ENCODE results near the gene TRPV6. TPM values are rescaled to one million over a fixed set of nuclear protein-coding genes. Genes with fewer than 3 reads are reported as not detected.

Gene TRPV6
- total RNA-seq, 1 donor from 2014 or later: not detected

- DNase-seq: no peak
Measured at GRCh38 chr7:142847353-142847752, 38.2 kb downstream of the TRPV6 start.

- DNase-seq: no peak
Measured at GRCh38 chr7:142842251-142842766, 43.2 kb downstream of the TRPV6 start.

- no peak for DNase-seq
Measured at GRCh38 chr7:142838461-142839213, 46.9 kb downstream of the TRPV6 start.

- no peak for DNase-seq
Measured at GRCh38 chr7:142836426-142836825, 49.1 kb downstream of the TRPV6 start.

GRCh38 chr7:142835487-142835886, 50.1 kb downstream of the TRPV6 start:
- no peak for DNase-seq

GRCh38 chr7:142833174-142834048, 52.1 kb downstream of the TRPV6 start:
- DNase-seq: no peak

GRCh38 chr7:142832417-142832816, 53.1 kb downstream of the TRPV6 start:
- DNase-seq: no peak

GRCh38 chr7:142827951-142828500, 57.5 kb downstream of the TRPV6 start:
- DNase-seq: no peak

GRCh38 chr7:142822714-142823113, 62.8 kb downstream of the TRPV6 start:
- DNase-seq: no peak

Other genes starting within 250 kb of the TRPV6 start
- not detected in 2 replicates for gene PRSS1, start 136.3 kb downstream of the TRPV6 start, total RNA-seq
- not detected in 2 replicates for gene PRSS2, start 114.8 kb downstream of the TRPV6 start, total RNA-seq
- gene EPHB6, start 30.7 kb downstream of the TRPV6 start, total RNA-seq: under 0.01 and 0.09 TPM in 2 replicates
- gene TRPV5, start 48.0 kb upstream of the TRPV6 start, total RNA-seq: not detected in 2 replicates
- gene LLCFC1, start 53.7 kb upstream of the TRPV6 start, total RNA-seq: not detected in 2 replicates
- gene KEL, start 76.6 kb upstream of the TRPV6 start, total RNA-seq: not detected in 2 replicates
- gene OR9A2, start 141.4 kb upstream of the TRPV6 start, total RNA-seq: not detected in 2 replicates
- gene OR6V1, start 166.6 kb upstream of the TRPV6 start, total RNA-seq: not detected in 2 replicates
- not detected in 2 replicates for gene PIP, start 246.3 kb upstream of the TRPV6 start, total RNA-seq

Data from dermis blood vessel endothelial cell (primary cell).